Activated T-helper 1 cell treated with Interleukin-2 at 50 U/mL for 16 hours (primary cell): ENCODE data around the gene EGFLAM.

Experiments
- DNase-seq: peaks from one replicate; pipeline ENCODE4 v3.0.0-alpha.2; 2020; ENCODE audit warnings: low read depth

The EGFLAM gene

GRCh38 chr5:38448568-38449350 is 190.4 kb downstream of the EGFLAM start:
- no peak for DNase-seq

- no peak for DNase-seq
Observed at GRCh38 chr5:38450627-38451026, 192.3 kb downstream of the EGFLAM start.

DNA sequence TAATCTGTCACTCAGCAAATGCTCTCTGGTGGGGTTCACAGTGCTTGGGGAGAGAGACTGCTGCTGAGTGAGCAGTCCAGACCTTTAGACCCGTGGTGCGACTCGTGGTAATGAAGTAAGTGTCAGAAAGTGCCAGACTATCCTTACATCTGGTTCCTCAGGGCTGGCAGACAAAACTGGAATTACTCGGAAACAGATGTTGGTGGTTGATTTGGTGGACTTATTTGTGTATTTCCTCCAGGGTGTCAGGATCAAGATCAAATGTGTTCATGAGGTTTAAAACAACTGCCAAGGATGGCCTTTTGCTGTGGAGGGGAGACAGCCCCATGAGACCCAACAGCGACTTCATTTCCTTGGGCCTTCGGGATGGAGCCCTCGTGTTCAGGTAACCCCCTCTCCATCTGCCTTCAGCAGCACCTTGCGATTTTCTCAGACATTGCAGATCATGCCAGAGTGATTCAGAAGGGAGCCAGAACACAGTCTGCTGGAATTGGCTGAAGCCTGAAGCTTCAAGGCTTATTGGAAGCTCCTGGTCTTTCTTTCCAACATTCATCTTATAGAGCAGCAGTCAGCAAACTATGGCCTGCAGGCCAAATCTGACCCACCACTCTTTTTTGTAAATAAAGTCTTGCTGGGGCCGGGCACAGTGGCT is 192.8 kb downstream of the EGFLAM start:
- DNase-seq = no peak

DNA sequence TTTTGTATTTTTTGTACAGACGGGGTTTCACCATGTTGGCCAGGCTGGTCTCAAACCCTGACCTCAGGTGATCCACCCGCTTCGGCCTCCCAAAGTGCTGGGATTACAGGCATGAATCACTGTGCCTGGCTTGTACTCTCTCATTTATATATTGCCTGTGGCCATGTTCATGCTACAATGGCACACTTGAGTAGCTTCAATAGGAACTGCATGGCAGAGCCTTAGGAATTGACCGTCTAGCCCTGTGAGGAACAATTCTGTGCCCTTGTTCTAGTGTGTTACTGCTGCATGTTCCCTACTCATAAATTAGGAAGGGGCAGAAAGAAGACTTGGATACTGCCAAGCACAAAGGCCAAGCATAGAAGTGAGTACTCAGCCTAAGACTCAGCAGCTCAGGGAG is 193.8 kb downstream of the EGFLAM start:
- no peak for DNase-seq

DNA sequence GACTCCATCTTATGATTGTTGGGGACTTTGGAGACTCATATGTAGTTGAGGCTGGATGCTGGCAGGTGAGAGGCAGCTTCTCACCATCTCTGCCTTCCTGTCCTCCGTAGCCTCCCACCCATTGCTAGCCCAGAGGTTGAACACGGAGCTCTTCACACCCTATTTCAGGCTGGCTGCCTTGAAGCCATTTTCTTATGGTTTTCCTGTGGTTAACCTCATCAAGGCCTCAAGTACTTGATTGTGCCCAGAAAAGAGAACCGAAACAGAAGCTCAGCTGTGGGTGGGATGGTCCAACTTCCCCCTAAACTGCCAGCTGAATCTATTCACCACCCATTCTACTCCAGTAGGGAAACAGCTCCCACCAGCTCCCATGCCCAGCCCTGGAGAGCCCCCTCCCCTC is 195.1 kb downstream of the EGFLAM start:
- DNase-seq = peak; percentile 10

GRCh38 chr5:38453921-38454320 is 195.6 kb downstream of the EGFLAM start:
- DNase-seq = no peak

GRCh38 chr5:38455796-38456330 is 197.5 kb downstream of the EGFLAM start:
- no peak for DNase-seq

GRCh38 chr5:38456657-38457399 is 198.5 kb downstream of the EGFLAM start:
- DNase-seq = no peak

- no peak for DNase-seq
Observed at GRCh38 chr5:38458174-38458573, 199.8 kb downstream of the EGFLAM start.

DNA sequence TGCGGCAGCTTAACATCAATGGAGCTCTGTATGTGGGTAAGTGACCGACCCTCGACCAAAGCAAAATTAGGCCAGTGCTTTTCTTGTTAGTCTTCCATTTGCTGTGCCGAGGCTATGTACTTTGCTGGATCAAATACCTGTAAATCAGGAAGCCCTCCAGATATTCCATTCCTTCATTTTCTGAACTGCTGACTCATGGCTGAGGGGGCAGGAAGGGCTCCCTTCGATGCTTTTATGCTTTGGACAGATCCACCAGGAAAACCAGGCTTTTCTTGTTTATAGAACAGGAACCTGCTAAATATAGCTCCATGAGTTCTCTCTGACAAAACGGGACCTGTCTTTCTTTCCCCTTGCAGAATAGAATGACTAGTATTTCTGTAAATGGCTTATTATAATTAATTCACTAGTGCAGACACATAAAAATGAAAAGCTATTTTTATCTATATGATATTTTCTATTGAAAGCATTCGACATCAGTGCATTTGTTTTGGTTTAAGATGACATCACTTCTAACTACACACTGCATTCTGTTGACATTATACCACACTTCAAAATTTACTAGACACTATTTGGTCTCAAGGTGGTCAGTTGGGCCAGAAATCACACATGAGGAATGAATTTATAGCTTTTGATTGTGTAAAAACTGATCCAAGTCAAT is 204.7 kb downstream of the EGFLAM start:
- DNase-seq = no peak

DNA sequence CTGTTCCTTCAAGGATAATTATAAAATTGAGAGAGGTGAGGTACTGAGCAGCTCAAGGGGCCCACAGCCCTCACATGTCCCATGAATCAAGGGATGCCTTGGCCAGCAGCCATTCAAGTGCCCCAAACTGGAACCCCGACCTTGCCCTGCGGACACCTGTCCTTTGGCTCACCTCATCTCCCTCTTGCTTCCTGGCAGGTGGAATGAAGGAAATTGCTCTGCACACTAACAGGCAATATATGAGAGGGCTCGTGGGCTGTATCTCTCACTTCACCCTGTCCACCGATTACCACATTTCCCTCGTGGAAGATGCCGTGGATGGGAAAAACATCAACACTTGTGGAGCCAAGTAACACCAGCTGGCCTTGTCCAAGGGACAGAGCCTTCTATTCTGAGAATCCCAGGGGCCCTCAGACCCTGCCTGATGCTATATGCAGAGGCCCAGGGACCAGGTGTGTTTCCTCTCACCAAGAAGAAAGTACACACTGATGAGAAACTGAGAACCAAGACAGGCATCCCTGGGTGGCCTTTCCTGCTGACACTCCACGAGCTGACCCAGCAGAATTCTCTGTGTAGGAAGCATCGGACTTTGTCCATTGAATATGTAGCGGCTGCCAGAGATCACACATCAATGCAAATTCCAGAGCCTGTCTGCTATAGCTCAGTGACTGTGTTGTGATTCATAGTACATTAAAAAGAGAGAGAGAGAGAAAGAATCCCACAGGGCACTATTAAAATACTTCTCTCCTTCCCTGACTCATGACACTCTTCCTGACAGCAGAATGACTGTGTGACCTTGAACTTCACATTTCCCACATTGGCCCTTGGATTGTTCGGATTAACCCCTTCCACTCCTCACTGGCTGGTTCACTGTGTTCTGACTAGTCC is 205.5 kb downstream of the EGFLAM start:
- DNase-seq = no peak

- no peak for DNase-seq
Observed at GRCh38 chr5:38465061-38465460, 206.7 kb downstream of the EGFLAM start.

DNA sequence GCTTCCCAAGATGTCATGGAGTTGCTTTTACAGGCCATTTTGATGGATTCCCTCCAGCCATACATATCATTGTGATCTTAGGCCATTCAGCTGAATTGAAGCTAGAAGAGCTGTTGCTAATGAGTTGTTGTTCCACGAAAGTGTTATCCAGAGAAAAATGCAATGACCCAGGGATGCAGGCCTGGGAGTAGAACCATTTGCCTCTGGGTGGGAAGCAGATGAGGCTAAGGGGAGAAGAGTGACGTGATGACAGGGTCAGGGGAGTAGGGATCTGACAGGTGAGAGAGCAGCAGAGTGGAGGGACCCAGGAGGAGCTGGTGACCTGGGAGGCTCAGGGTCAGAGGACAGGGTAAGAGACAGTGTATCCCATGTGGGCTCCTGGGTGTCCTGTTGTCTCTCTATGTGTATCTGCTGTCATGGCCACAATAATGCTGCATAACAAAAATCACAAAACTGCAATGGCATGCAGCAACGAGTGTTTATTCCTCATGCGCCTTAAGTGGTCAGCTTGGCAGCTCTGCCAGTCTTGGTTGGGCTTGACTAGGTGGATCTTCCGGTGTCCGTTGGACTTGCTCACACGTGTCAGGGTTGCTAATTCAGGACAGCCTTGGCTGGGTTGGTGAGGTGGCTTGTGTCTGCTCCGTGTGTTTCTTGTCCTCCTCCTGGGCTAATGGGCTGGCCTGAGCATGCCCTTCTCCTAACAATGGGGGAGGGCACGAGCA is 207.5 kb downstream of the EGFLAM start:
- no peak for DNase-seq

- no peak for DNase-seq
Observed at GRCh38 chr5:38466424-38467189, 208.2 kb downstream of the EGFLAM start.

- DNase-seq = no peak
Observed at GRCh38 chr5:38467353-38468040, 209.1 kb downstream of the EGFLAM start.

DNA sequence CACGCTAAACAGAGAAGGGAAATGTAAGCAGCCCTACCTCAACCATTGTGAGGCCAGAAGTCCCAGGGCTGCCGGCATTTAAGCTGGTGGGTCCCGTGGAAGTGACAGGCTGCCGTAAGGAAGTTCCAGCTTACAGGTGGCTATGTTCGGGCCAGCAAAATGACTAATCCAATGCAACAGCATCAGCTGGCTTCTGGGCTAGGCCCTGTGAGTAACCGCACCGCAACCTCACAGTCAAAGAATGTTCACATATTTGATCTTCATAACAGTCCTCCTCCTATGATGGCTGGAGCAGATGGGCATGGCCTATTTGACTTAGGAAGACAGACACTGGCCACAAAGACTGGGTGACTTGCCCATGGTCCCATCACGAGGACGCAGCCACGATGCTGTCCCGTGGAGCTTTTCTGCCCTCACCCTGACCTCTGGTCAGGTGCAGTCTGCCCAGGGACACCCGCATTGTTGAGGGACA is 209.9 kb downstream of the EGFLAM start:
- DNase-seq = no peak

DNA sequence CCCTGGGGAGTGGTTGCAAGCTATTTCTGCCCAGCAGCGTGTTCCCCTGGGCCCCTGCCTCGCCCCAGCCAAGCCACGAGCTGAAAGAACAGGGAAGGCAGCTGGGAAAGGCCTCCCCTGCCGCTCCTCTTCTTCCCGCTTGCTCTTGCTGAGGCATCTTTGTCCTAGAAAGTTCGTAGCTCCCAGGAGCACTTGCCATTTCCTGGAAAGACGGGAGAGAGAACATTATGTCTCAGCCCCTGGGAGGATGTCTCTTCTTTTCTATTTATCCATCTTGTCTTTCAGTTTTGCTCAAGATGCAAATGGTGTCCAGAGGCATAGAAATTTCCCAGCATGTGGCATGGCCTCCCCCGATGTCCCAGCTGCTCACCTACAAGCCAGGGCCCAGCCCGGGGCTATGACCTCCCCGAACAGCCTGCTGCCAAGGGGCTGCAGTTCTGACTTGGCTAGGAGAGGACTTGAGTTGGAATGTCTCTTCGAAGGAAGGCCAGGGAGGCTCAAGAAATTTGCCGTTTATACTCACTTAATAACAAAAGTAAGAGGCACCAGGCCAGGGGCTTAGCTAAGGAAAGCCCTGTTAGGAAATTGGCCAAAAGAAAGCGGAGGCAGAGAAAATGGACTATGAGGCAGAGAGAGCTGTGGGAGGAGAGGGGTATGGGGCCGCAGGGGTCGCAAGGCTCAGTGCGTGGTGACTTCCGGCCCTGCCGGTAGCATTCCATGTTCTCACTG is 210.8 kb downstream of the EGFLAM start:
- DNase-seq = no peak

GRCh38 chr5:38469707-38470267 is 211.4 kb downstream of the EGFLAM start:
- DNase-seq = no peak
